ENCODE results near the gene SLC28A3. TPM values are rescaled to one million over a fixed set of nuclear protein-coding genes. Genes with fewer than 3 reads are reported as not detected.

Gene SLC28A3
- total and polyA plus RNA-seq, 10 of the 15 experiments (the other 5 are each of a cell fraction or from before 2014, with no cell fraction given), result 0.03 to 0.39 (median 0.07) TPM; not detected in 2

GRCh38 chr9:84327184-84327583 is 13.4 kb downstream of the SLC28A3 start (continued):
- TF ChIP-seq ATF3 (IDR thresholded peaks at IDR 0.05; ENCODE audit: borderline replicate concordance, extremely low read depth, low read depth, low read length) (no peak), HDAC6 (IDR thresholded peaks at IDR 0.05; ENCODE audit: unreplicated experiment) (no peak), RAD21 (IDR thresholded peaks at IDR 0.05; ENCODE audit: insufficient read depth, low read depth, low read length) (no peak), NFYA (IDR thresholded peaks at IDR 0.05; ENCODE audit: borderline replicate concordance, low read depth, low read length) (no peak)

- H3K27ac ChIP-seq (ENCODE audit: control insufficient read depth, insufficient read depth), result no peak overlapping the region
- no TSS peak for BruUV-seq (replicated peaks)
- H3K9me3 ChIP-seq (replicated peaks; ENCODE audit: control insufficient read depth, insufficient read depth, low read length), result no peaks in the 10 kb centered on the region; the same call in 2 of the 3 replicates
- ATAC-seq (no peak), FAIRE-seq (no peak), DNase-seq (ENCODE audit: low read depth, low spot score) (no peak)
- WGBS (ENCODE audit: insufficient coverage, insufficient replicate concordance, low lambda C conversion rate, missing lambda C conversion rate), result 35% methylated on average over 3 of the region's 3 CpGs
- no peaks in the 10 kb centered on the region for H3K27me3 ChIP-seq (replicated peaks in 1 of 2; ENCODE audit: control insufficient read depth in 2 of 2, insufficient read depth in 2 of 2, low read length in 1 of 2)
- H2AFZ ChIP-seq (ENCODE audit: control insufficient read depth, low read depth, low read length), result no peak overlapping the region
- ChIA-PET SMC1A (ENCODE audit: uncharacterized antibody, unreplicated experiment) (interaction anchor here (0.7 to 1.5 kb wide), 5 partner anchors 10 to 1203 kb away, joined by 3 to 5 read pairs (median 3); no protein-coding TSS in a partner anchor), POLR2A (no interaction called here), RAD21 (ENCODE audit: unreplicated experiment) (no interaction called here), CTCF (interaction anchor here (1.5 kb wide), 1 partner anchor 9 kb away, joined by 4 read pairs; no protein-coding TSS in a partner anchor)
- no peak overlapping the region for H3K9ac ChIP-seq (ENCODE audit: control insufficient read depth, insufficient read depth, low read length)
- H3K4me1 ChIP-seq (ENCODE audit: control insufficient read depth, insufficient read depth, low read length), result no peaks in the 10 kb centered on the region
- no peaks in the 10 kb centered on the region for H4K20me1 ChIP-seq (ENCODE audit: control insufficient read depth, insufficient read depth)
- intact Hi-C loops (cut with micrococcal nuclease; ENCODE audit: unreplicated experiment), result no loop called here
- in situ Hi-C loops (cut with MboI), result no loop called here
- no peak overlapping the region for H3K4me2 ChIP-seq (ENCODE audit: control insufficient read depth, insufficient read depth)
- H3K4me3 ChIP-seq, result no peak overlapping the region
- H3K79me2 ChIP-seq (ENCODE audit: control insufficient read depth, insufficient read depth, low read length), result no peaks in the 10 kb centered on the region
- no peaks in the 10 kb centered on the region for H3K36me3 ChIP-seq (ENCODE audit: control insufficient read depth in 2 of 2, insufficient read depth in 2 of 2, low read length in 1 of 2)
- TF ChIP-seq HSF1 (IDR thresholded peaks at IDR 0.05; ENCODE audit: low read depth, low read length) (no peak), PAX5 (IDR thresholded peaks at IDR 0.05; ENCODE audit: borderline replicate concordance, low read depth, low read length) (no peak), NKRF (conservative IDR thresholded peaks at IDR 0.05) (no peak), ZNF274 (IDR thresholded peaks at IDR 0.05; ENCODE audit: insufficient read depth, insufficient read length) (no peak), ZNF384 (IDR thresholded peaks at IDR 0.05; ENCODE audit: borderline replicate concordance, low read depth, low read length) (no peak), ASH2L (IDR thresholded peaks at IDR 0.05; ENCODE audit: borderline replicate concordance, low read depth) (no peak), MAX (IDR thresholded peaks at IDR 0.05; ENCODE audit: low read depth, low read length) (no peak), ZSCAN29 (IDR thresholded peaks at IDR 0.05) (no peak), ZNF622 (IDR thresholded peaks at IDR 0.05) (no peak), NRF1 (conservative IDR thresholded peaks at IDR 0.05; ENCODE audit: low read depth, low read length) (no peak), ELK1 (IDR thresholded peaks at IDR 0.05; ENCODE audit: low read depth, low read length) (no peak), IRF5 (IDR thresholded peaks at IDR 0.05; ENCODE audit: borderline replicate concordance) (no peak)
Observed at GRCh38 chr9:84325347-84325973, 15.1 kb downstream of the SLC28A3 start.

Data from GM12878 (cell line).